PC-3 (cell line): ENCODE data around the gene FLT1.

Source experiments
- CTCF ChIP-seq: fragments of 300-600 bp; sonication (generic); conservative IDR thresholded peaks from 2 replicates; pipeline ENCODE4 v1.5.1; 2017; ENCODE audit warnings: antibody characterized with exemption, low read depth, mild to moderate bottlenecking, low read length
- EZH2 ChIP-seq: fragments of 300-600 bp; sonication (generic); IDR thresholded peaks from one replicate; pipeline ENCODE4 v1.6.1; 2017; ENCODE audit warnings: antibody characterized with exemption, mild to moderate bottlenecking, low read length; ENCODE audit not compliant: unreplicated experiment
- EZH2phosphoT487 ChIP-seq: fragments of 300-600 bp; sonication (generic); IDR thresholded peaks from 2 replicates; pipeline ENCODE4 v1.6.1; 2018; ENCODE audit warnings: mild to moderate bottlenecking, antibody characterized with exemption, low read length, borderline replicate concordance

GRCh38 chr13:28448651-28449358, 46.1 kb downstream of the FLT1 start:
- TF ChIP-seq CTCF (no peak), EZH2 (no peak), EZH2phosphoT487 (no peak)
